ENCODE results near the gene CCDC188. TPM values are rescaled to one million over a fixed set of nuclear protein-coding genes. Genes with fewer than 3 reads are reported as not detected.

Gene CCDC188
- polyA plus RNA-seq, 1 donor (not counting 4 experiments of a cell fraction or from before 2014, with no cell fraction given) = not detected

DNA sequence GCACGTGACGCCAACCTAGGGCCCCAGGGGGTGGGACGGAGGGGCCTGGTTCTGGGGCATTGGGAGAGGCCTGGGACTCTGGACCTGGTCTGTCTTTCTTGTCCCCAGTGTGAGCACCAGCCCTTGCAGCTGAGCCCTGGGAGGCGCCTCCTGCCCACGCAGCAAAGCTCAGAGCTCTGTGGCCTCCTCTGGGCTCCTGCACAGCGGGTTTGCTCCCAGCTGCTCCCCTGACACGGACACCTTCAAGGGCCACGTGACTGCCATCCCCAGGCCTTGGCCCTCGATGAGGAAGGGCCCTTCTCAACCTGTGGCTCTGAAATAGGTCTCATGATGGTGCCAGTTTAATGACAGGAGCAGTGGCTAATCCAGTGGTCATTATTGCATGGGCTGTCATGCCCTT lies 31.5 kb upstream of the CCDC188 start:
- TF ChIP-seq, protein P1, sequence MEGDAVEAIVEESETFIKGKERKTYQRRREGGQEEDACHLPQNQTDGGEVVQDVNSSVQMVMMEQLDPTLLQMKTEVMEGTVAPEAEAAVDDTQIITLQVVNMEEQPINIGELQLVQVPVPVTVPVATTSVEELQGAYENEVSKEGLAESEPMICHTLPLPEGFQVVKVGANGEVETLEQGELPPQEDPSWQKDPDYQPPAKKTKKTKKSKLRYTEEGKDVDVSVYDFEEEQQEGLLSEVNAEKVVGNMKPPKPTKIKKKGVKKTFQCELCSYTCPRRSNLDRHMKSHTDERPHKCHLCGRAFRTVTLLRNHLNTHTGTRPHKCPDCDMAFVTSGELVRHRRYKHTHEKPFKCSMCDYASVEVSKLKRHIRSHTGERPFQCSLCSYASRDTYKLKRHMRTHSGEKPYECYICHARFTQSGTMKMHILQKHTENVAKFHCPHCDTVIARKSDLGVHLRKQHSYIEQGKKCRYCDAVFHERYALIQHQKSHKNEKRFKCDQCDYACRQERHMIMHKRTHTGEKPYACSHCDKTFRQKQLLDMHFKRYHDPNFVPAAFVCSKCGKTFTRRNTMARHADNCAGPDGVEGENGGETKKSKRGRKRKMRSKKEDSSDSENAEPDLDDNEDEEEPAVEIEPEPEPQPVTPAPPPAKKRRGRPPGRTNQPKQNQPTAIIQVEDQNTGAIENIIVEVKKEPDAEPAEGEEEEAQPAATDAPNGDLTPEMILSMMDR (optimal IDR thresholded peaks at IDR 0.05 in 1 of 3, IDR thresholded peaks at IDR 0.05 in 1 of 3, conservative IDR thresholded peaks at IDR 0.05 in 1 of 3; ENCODE audit: extremely low read depth in 1 of 3, insufficient read depth in 2 of 3, low read length in 3 of 3) = no peak
- TF ChIP-seq EZH2 (IDR thresholded peaks at IDR 0.05; ENCODE audit: low read length) = no peak
- no peak overlapping the region for H3K9ac ChIP-seq (ENCODE audit: control insufficient read depth, extremely low read depth, insufficient read depth, low read length)
- no peak for FAIRE-seq
- H4K20me1 ChIP-seq (ENCODE audit: control insufficient read depth, extremely low read depth, insufficient read depth, low read length) = no peaks in the 10 kb centered on the region
- dilution Hi-C loops (cut with MboI; ENCODE audit: extremely low pct_ligation_motif_present, low sequenced_read_pairs) = no loop called here
- no peak overlapping the region for H3K4me2 ChIP-seq (ENCODE audit: control insufficient read depth, extremely low read depth, insufficient read depth, low read depth, low read length)
- H3K4me3 ChIP-seq (ENCODE audit: control insufficient read depth in 2 of 3, extremely low read depth in 1 of 3, insufficient read depth in 2 of 3, low read depth in 1 of 3, low read length in 3 of 3) = no peak overlapping the region
- no peak overlapping the region for H3K27ac ChIP-seq (ENCODE audit: control insufficient read depth, insufficient read depth, low read length)
- H2AFZ ChIP-seq (ENCODE audit: control insufficient read depth, low read length) = no peak overlapping the region
- H3K27me3 ChIP-seq (ENCODE audit: control insufficient read depth, extremely low read depth, insufficient read depth, low read length) = no peaks in the 10 kb centered on the region
- no peaks in the 10 kb centered on the region for H3K79me2 ChIP-seq (ENCODE audit: control insufficient read depth, insufficient read depth, low read length)
- H3K9me3 ChIP-seq (ENCODE audit: control insufficient read depth, low read depth, low read length) = no peaks in the 10 kb centered on the region
- H3K36me3 ChIP-seq (ENCODE audit: control insufficient read depth in 2 of 2, extremely low read depth in 1 of 2, insufficient read depth in 2 of 2, low read length in 2 of 2) = no peaks in the 10 kb centered on the region
- no peaks in the 10 kb centered on the region for H3K9me1 ChIP-seq (ENCODE audit: control insufficient read depth, extremely low read depth, insufficient read depth, low read length)
- no peak for DNase-seq (ENCODE audit: low read depth, low spot score)
- no peaks in the 10 kb centered on the region for H3K4me1 ChIP-seq (ENCODE audit: control insufficient read depth, extremely low read depth, insufficient read depth, low read length)

DNA sequence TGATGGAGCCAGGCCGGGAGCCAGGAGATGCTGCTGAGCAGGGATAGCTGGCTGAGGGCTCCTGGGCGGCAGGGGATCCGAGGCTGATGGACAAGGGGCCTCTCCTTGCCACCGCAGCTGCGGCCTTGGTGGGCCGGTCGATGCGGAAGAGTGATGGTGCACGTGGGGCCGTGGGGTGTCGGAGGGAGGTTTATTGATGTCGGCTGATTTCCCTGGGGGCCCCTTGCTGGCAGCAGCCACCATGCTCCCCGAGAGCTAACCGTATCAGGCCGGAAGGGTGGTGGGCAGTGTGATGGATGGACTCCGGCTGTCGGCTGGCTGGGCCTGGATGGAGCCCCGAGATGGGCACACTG lies 31.0 kb upstream of the CCDC188 start:
- H4K20me1 ChIP-seq (ENCODE audit: control insufficient read depth, extremely low read depth, insufficient read depth, low read length) = no peaks in the 10 kb centered on the region
- H3K4me1 ChIP-seq (ENCODE audit: control insufficient read depth, extremely low read depth, insufficient read depth, low read length) = no peaks in the 10 kb centered on the region

More for the DNA sequence above, 31.0 kb upstream of the CCDC188 start:
- Histone ChIP-seq H3K9me1 (ENCODE audit: control insufficient read depth, extremely low read depth, insufficient read depth, low read length) (no peaks in the 10 kb centered on the region), H3K4me3 (ENCODE audit: control insufficient read depth in 2 of 3, extremely low read depth in 1 of 3, insufficient read depth in 2 of 3, low read depth in 1 of 3, low read length in 3 of 3) (no peak overlapping the region), H3K4me2 (ENCODE audit: control insufficient read depth, extremely low read depth, insufficient read depth, low read depth, low read length) (no peak overlapping the region), H3K79me2 (ENCODE audit: control insufficient read depth, insufficient read depth, low read length) (no peaks in the 10 kb centered on the region), H3K36me3 (ENCODE audit: control insufficient read depth in 2 of 2, extremely low read depth in 1 of 2, insufficient read depth in 2 of 2, low read length in 2 of 2) (no peaks in the 10 kb centered on the region), H2AFZ (ENCODE audit: control insufficient read depth, low read length) (no peak overlapping the region), H3K9me3 (ENCODE audit: control insufficient read depth, low read depth, low read length) (no peaks in the 10 kb centered on the region), H3K27ac (ENCODE audit: control insufficient read depth, insufficient read depth, low read length) (no peak overlapping the region), H3K9ac (ENCODE audit: control insufficient read depth, extremely low read depth, insufficient read depth, low read length) (no peak overlapping the region), H3K27me3 (ENCODE audit: control insufficient read depth, extremely low read depth, insufficient read depth, low read length) (no peaks in the 10 kb centered on the region)
- dilution Hi-C loops (cut with MboI; ENCODE audit: extremely low pct_ligation_motif_present, low sequenced_read_pairs) = no loop called here
- FAIRE-seq (no peak), DNase-seq (ENCODE audit: low read depth, low spot score) (no peak)
- TF ChIP-seq, protein P1 (optimal IDR thresholded peaks at IDR 0.05 in 1 of 3, IDR thresholded peaks at IDR 0.05 in 1 of 3, conservative IDR thresholded peaks at IDR 0.05 in 1 of 3; ENCODE audit: extremely low read depth in 1 of 3, insufficient read depth in 2 of 3, low read length in 3 of 3) = no peak
- TF ChIP-seq EZH2 (IDR thresholded peaks at IDR 0.05; ENCODE audit: low read length) = no peak

All from keratinocyte (primary cell).